Large intestine (tissue), 3 donors: ENCODE data around the gene CCNQ. TPM values are rescaled to one million over a fixed set of nuclear protein-coding genes. Genes with fewer than 3 reads are reported as not detected.

Source experiments
- DNase-seq, 2 donors: peaks; one replicate each; pipeline versions ENCODE4 v3.0.0 to v3.0.0-alpha.2; 2013
- H3K27ac ChIP-seq: one replicate; pipeline ENCODE4 v1.5.1; 2013; ENCODE audit warnings: low read length
- H3K27me3 ChIP-seq: 2 replicates; pipeline ENCODE4 v1.6.1; 2013; ENCODE audit warnings: low read length; ENCODE audit not compliant: control insufficient read depth, insufficient read depth
- H3K36me3 ChIP-seq: 2 replicates; pipeline ENCODE4 v1.6.1; 2013; ENCODE audit warnings: low read length; ENCODE audit not compliant: control insufficient read depth, insufficient read depth
- H3K4me1 ChIP-seq: one replicate; pipeline ENCODE4 v1.6.1; 2013; ENCODE audit warnings: low read length; ENCODE audit not compliant: control insufficient read depth, insufficient read depth
- H3K4me3 ChIP-seq: one replicate; pipeline ENCODE4 v1.5.1; 2013; ENCODE audit warnings: low read length
- H3K9me3 ChIP-seq: one replicate; pipeline ENCODE4 v1.6.1; 2013; ENCODE audit warnings: mild to moderate bottlenecking, low read depth, low read length, moderate library complexity; ENCODE audit not compliant: control insufficient read depth
- WGBS: methylation state at CpG from one replicate; pipeline ENCODE4 v1.1.5; 2013; ENCODE audit warnings: low lambda C conversion rate; ENCODE audit not compliant: insufficient coverage; 5-methylcytosine and 5-hydroxymethylcytosine counted together
- polyA plus RNA-seq: library from polyadenylated mRNA; unstranded; fragments of 120-200 nt; gene quantifications from one replicate; pipeline ENCODE4 v1.2.1, GENCODE V29; 2013

The CCNQ gene
- polyA plus RNA-seq, 1 donor, result 15.9 TPM

GRCh38 chrX:153642655-153643430, 43.9 kb upstream of the CCNQ start:
- no CpG with 5 or more reads among the region's 48 CpGs for WGBS
- H3K27me3 ChIP-seq, result peaks cover 58% of the 10 kb centered on the region
- H3K4me3 ChIP-seq, result no peak overlapping the region
- H3K9me3 ChIP-seq, result peaks cover 8% of the 10 kb centered on the region
- no peak overlapping the region for H3K27ac ChIP-seq
- peaks cover 11% of the 10 kb centered on the region for H3K4me1 ChIP-seq
- DNase-seq, result no peak
- H3K36me3 ChIP-seq, result no peaks in the 10 kb centered on the region

GRCh38 chrX:153642051-153642654, 43.2 kb upstream of the CCNQ start:
- H3K27me3 ChIP-seq, result peaks cover 52% of the 10 kb centered on the region

GRCh38 chrX:153641627-153642026, 42.7 kb upstream of the CCNQ start:
- no peak for DNase-seq
- no CpG with 5 or more reads among the region's 8 CpGs for WGBS
- H3K27me3 ChIP-seq, result peaks cover 50% of the 10 kb centered on the region
- no peak overlapping the region for H3K4me3 ChIP-seq
- H3K27ac ChIP-seq, result no peak overlapping the region
- H3K4me1 ChIP-seq, result peaks cover 11% of the 10 kb centered on the region
- peaks cover 8% of the 10 kb centered on the region for H3K9me3 ChIP-seq
- no peaks in the 10 kb centered on the region for H3K36me3 ChIP-seq

More at GRCh38 chrX:153642051-153642654, 43.2 kb upstream of the CCNQ start:
- Histone ChIP-seq H3K4me1 (peaks cover 11% of the 10 kb centered on the region), H3K36me3 (no peaks in the 10 kb centered on the region), H3K27ac (no peak overlapping the region), H3K9me3 (peaks cover 8% of the 10 kb centered on the region), H3K4me3 (no peak overlapping the region)
- WGBS, result no CpG with 5 or more reads among the region's 62 CpGs
- DNase-seq, result no peak

- DNase-seq, result no peak
- Histone ChIP-seq H3K36me3 (no peaks in the 10 kb centered on the region), H3K9me3 (peaks cover 8% of the 10 kb centered on the region), H3K27ac (no peak overlapping the region), H3K27me3 (peaks cover 43% of the 10 kb centered on the region), H3K4me1 (peaks cover 11% of the 10 kb centered on the region), H3K4me3 (no peak overlapping the region)
- no CpG with 5 or more reads among the region's 26 CpGs for WGBS
These were observed 42.0 kb upstream of the CCNQ start for GRCh38 chrX:153640736-153641575.

- Histone ChIP-seq H3K27me3 (peaks cover 35% of the 10 kb centered on the region), H3K4me1 (peaks cover 13% of the 10 kb centered on the region), H3K36me3 (no peaks in the 10 kb centered on the region), H3K9me3 (peaks cover 8% of the 10 kb centered on the region), H3K4me3 (no peak overlapping the region), H3K27ac (no peak overlapping the region)
- no peak for DNase-seq
- no CpG with 5 or more reads among the region's 23 CpGs for WGBS
These were observed 41.2 kb upstream of the CCNQ start for GRCh38 chrX:153640045-153640686.

GRCh38 chrX:153639177-153640044, 40.5 kb upstream of the CCNQ start:
- Histone ChIP-seq H3K27ac (no peak overlapping the region), H3K4me3 (no peak overlapping the region), H3K27me3 (peaks cover 28% of the 10 kb centered on the region), H3K4me1 (peaks cover 20% of the 10 kb centered on the region), H3K36me3 (no peaks in the 10 kb centered on the region), H3K9me3 (peaks cover 8% of the 10 kb centered on the region)
- WGBS, result no CpG with 5 or more reads among the region's 28 CpGs
- no peak for DNase-seq

GRCh38 chrX:153638436-153639176, 39.7 kb upstream of the CCNQ start:
- Histone ChIP-seq H3K4me1 (peaks cover 21% of the 10 kb centered on the region), H3K4me3 (no peak overlapping the region), H3K9me3 (peaks cover 4% of the 10 kb centered on the region), H3K36me3 (no peaks in the 10 kb centered on the region), H3K27ac (no peak overlapping the region), H3K27me3 (peaks cover 22% of the 10 kb centered on the region)
- DNase-seq, result no peak
- WGBS, result no CpG with 5 or more reads among the region's 20 CpGs

GRCh38 chrX:153638041-153638371, 39.1 kb upstream of the CCNQ start:
- DNase-seq, result no peak
- Histone ChIP-seq H3K27ac (no peak overlapping the region), H3K36me3 (no peaks in the 10 kb centered on the region), H3K4me3 (no peak overlapping the region), H3K4me1 (peaks cover 16% of the 10 kb centered on the region), H3K27me3 (peaks cover 16% of the 10 kb centered on the region), H3K9me3 (no peaks in the 10 kb centered on the region)
- WGBS, result no CpG with 5 or more reads among the region's 6 CpGs
